Metanephros (tissue), 2 donors: ENCODE data around the gene RUNDC3A. TPM values are rescaled to one million over a fixed set of nuclear protein-coding genes. Genes with fewer than 3 reads are reported as not detected.

Experiments used
- small RNA-seq: library from RNA; depleted of rRNA; stranded (forward); fragments of <200 nt; gene quantifications from one replicate; pipeline ENCODE3, GENCODE V24; 2014; ENCODE audit warnings: low replicate concordance
- total RNA-seq: library from RNA; depleted of rRNA; stranded (reverse); fragments of >200 nt; gene quantifications from one replicate; pipeline ENCODE4 v1.2.3, GENCODE V29; 2014

The RUNDC3A gene
- 6.0 TPM for total RNA-seq

DNA sequence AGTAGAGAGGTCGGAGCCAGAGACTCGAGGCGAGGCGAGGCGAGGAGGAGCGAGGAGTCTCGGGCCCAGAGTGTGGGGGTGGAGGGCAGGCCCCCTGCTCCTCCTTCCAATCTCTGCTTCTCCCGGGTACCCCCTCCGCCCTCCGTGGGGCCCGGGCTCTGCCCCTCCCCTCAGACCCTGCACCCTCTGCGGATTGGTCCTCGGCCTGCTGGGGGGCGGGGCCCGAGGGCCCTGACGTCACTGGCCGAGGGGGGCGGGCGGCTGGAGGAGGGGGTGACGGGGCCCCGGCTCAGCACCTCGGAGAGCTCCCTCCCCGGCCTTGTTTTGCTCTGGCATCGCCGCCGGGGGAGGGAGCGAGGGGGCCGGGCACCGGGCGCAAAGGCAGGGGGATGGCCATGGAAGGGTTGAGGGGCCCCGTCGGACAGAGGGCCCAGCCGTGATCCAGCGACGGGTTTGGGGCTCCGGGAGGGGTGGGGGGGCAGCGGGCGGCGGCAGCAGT, at the start of gene RUNDC3A:
TSS of gene RUNDC3A (plus strand) at position 282 of the 499 bp plus-strand sequence. CDS start 232 bp downstream, outside the sequence.

DNA sequence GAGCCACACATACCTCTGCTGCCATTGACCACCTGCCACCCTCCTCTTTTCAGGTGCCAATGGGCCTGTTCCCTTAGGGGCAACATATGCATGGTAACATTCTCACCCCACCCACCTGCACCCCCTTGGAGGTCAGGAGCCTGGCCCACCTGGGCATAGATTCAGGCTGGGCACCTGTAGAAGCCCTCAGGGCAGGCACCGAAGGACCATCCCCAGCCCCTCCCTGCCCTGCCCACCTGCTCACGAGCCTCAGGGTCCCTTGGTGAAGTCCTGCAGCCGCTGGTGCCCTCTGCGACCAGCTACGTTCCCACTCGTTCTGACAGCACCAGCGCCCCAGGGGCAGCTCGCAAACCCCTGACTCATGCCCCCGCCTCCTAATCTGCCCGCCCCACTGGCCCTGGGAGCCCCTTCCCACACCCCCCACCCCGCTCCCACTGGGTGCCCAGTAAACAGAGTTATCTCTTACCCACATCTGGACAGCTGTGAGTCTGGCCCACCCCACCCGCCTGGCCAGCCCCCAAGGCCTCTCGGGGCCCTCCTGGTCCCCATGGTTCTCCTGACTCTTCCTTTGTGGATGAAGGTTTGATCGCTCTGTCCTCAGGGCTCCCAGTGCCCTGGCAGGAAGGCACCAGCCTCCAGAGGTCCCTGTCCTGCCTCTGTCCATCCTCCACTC, 40.4 kb upstream of the RUNDC3A start, which contains the start of gene SLC4A1:
TSS of gene SLC4A1 (minus strand) at position 318 of the 673 bp plus-strand sequence. CDS start 5,269 bp downstream, outside the sequence.

DNA sequence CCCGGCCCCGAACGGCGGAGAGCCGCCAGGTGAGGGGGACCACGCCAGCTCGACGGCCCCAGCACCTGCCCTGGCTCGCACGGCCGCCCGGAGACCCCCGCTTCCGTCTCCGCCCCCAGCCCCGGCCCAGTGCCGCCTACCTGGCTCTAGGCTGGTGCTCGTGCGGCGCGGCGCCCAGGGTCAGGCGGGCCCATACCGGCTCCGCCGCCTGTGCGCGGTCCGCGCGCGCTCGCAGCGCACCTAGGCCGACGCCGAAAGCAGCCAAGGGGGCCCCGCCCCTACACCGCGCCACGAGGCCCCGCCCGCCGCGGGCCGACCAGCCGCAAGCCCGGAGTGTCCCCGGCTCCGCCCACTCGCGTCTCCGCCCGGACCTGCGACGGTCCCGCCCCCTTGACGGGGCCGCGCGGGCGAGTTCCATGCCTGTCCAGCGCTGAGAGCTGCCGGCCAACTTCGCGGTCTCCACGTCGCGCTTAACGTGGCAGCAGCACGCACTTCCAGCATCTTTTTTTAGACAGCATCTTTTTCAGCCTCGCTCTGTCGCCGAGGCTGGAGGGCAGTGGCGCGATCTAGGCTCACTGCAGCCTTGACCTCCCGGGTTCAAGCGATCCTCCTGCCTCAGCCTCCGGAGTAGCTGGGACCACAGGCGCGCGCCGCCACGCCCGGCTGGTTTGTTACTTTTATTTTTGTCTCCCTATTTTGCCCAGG, 16.3 kb downstream of the RUNDC3A start, which contains the start of gene SLC25A39:
TSS of gene SLC25A39 (minus strand) at position 253 of the 705 bp plus-strand sequence. CDS start 1,261 bp downstream, outside the sequence.

DNA sequence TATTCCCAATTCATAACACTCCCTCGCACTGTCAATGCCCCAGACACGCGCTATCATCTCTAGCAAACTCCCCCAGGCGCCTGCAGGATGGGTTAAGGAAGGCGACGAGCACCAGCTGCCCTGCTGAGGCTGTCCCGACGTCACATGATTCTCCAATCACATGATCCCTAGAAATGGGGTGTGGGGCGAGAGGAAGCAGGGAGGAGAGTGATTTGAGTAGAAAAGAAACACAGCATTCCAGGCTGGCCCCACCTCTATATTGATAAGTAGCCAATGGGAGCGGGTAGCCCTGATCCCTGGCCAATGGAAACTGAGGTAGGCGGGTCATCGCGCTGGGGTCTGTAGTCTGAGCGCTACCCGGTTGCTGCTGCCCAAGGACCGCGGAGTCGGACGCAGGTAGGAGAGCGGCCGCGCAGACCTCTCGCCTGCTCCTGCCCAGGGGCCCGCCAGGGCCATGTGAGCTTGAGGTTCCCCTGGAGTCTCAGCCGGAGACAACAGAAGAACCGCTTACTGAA, 36.6 kb downstream of the RUNDC3A start, which contains the start of gene GRN:
TSS of gene GRN (plus strand) at position 364 of the 515 bp plus-strand sequence. CDS start 3,863 bp downstream, outside the sequence.

DNA sequence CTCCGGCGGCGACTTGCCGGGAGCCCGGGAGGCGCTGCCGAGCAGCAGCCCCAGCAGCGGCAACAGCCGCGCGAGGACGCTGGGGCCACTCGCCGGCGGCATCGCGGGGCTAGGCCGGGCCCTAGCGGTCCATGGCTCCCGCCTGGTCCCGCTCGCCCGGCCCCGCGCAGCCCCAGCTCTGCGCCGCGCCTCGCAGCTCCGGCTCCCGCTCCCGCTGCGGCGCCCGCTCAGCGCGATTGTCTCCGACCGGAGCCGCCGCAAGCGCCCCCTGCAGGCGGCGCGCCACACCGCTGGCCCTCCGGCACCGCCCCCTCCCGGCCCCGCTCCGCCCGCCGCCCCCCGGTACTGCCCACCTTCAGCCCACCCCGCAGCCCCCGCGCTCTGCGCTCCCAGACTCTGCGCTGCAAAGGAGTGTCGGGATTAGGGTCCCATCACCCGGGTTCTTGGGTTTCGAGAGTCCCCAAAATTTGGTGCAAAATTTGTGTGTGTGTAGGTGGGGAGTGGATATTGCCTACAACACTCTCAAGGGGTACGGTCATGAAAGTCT, 55.3 kb downstream of the RUNDC3A start, which contains the start of gene FAM171A2:
TSS of gene FAM171A2 (minus strand) at position 241 of the 547 bp plus-strand sequence. CDS start at position 102, 139 bp downstream.

Small RNA genes lying within 50 kb of the gene (small RNA-seq; reads per million reads assigned to genes)
- gene RF00012 (not detected), gene RN7SL507P (0.07 reads per million), gene RNU6-453P (not detected)

Other genes starting within 250 kb of the RUNDC3A start
- 24.0 TPM for gene LSM12, start 241.9 kb upstream of the RUNDC3A start, total RNA-seq
- 47.4 TPM for gene G6PC3, start 237.9 kb upstream of the RUNDC3A start, total RNA-seq
- 74.9 TPM for gene HDAC5, start 185.0 kb upstream of the RUNDC3A start, total RNA-seq
- 2.5 TPM for gene HROB, start 166.7 kb upstream of the RUNDC3A start, total RNA-seq
- gene ASB16, start 137.9 kb upstream of the RUNDC3A start, total RNA-seq, result 5.7 TPM
- gene TMUB2, start 121.6 kb upstream of the RUNDC3A start, total RNA-seq, result 36.3 TPM
- gene ATXN7L3, start 108.7 kb upstream of the RUNDC3A start, total RNA-seq, result 34.6 TPM
- 75.9 TPM for gene UBTF, start 88.9 kb upstream of the RUNDC3A start, total RNA-seq
- gene SLC4A1, start 40.5 kb upstream of the RUNDC3A start, total RNA-seq, result 72.8 TPM
- gene SLC25A39, start 16.2 kb downstream of the RUNDC3A start, total RNA-seq, result 168 TPM
- gene GRN, start 36.7 kb downstream of the RUNDC3A start, total RNA-seq, result 232 TPM
- 24.0 TPM for gene FAM171A2, start 55.3 kb downstream of the RUNDC3A start, total RNA-seq
- 9.3 TPM for gene ITGA2B, start 81.0 kb downstream of the RUNDC3A start, total RNA-seq
- gene GPATCH8, start 194.8 kb downstream of the RUNDC3A start, total RNA-seq, result 40.3 TPM
- 37.4 TPM for gene FZD2, start 248.9 kb downstream of the RUNDC3A start, total RNA-seq